KG1 (cell line): ENCODE results near the gene ADAMTSL2.

Source experiments
- DNase-seq: peaks from one replicate; lab custom pipeline; 2025; lab: John Stamatoyannopoulos, UW

Gene ADAMTSL2

DNA sequence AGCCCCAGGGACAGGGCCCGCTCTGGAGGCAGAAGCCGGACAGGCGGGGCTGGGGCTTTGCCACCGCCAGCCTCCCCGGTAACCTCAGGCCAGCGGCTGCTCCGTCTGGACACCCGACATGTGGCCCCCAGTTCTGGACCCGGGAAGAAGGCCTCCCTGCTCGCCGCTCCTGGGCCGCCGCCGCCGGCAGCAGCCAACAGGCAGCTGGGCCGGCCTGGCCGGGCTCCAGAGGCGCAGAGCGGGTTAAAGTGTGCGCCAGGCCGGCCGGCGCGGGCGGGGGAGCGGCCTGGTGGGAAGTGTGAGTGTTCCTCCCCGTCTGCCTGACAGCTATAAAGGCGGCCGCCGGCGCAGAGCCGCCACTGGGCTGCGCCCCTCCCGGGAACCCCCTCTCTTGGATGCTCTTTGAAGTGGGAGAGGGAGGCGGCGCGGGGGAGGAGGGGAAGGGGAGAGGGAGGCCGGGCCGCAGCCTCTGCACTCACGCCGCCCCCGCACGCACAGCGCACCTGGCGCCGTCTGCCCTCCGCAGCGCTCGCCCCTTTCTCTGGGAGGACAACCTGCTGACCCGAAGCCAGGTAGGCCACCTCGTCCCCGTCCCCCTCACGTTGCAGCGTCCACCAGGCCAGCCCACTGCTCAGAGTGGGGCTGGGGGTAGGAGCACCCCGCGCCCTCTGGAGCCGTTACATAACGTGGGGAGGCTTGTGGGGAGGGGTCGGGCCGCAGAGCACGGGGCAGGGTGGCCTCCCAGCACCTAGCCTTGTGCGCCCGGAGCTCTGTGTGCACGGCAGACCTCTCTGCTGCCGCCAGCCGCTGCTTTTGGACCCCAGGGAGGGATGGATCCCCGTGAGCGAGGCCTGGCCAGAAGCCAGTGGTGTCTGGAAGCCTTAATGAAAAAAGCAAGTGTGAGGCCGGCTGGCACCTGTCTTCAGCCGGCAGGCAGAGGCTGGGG is at the start of gene ADAMTSL2:
TSS of gene ADAMTSL2 (plus strand) at position 359 of the 946 bp plus-strand sequence. CDS start 2,009 bp downstream, outside the sequence.
- DNase-seq, result no peak

DNA sequence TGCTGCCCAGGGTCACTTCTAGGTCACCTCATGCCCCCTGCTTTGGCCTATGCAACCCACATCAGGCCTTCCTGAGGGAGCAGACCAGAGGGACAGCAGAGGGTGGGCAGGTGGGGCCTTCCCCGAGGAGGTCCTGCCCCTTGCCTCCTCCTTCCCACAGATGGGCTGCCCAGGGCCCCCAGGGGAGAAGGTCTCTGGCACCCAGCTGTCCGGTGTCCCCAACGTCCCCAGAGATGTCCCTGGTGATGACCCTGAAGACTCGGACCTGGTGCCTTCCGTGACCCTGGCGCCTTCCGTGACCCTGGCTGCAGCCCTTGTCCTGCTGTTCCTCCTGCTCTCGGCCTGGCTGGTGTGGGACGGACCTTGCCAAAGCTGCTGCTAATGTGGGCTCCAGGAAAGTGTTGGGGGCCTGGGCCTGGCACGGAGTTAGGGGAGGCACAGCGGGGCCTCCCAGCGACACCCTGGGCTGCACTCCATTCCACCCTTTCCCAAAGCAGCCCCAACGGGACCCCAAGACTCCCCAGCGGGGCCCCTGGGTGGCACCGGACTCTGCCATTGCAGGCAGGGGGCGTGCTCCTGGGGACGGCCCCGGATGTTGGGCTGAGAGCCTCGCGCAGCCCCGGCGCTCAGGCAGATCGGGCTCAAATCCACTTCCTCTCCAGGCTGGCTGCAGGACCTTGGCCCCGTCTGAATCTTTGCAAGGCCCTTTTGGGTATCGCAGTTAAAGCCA is 48.8 kb upstream of the ADAMTSL2 start:
- DNase-seq, result no peak

DNA sequence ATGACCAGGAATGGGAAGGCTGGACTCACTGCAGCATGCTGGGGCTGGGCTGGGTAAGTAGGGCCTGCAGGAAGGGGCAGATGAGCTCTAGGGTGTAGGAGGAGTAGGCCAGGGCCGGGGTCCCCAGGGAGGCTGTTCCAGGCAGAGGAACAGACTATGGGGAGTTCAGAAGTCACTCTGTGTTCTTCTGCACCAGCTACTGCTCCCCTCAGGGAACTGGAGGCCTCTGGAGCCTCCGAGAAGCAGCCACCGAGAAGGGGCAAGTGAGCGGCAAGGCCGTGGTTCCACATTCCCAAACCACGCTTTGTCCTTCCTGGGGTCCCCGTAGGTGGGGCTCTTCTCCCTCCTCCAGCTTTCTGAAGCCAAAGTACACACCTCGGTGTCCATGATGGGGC is 47.2 kb upstream of the ADAMTSL2 start:
- no peak for DNase-seq

DNA sequence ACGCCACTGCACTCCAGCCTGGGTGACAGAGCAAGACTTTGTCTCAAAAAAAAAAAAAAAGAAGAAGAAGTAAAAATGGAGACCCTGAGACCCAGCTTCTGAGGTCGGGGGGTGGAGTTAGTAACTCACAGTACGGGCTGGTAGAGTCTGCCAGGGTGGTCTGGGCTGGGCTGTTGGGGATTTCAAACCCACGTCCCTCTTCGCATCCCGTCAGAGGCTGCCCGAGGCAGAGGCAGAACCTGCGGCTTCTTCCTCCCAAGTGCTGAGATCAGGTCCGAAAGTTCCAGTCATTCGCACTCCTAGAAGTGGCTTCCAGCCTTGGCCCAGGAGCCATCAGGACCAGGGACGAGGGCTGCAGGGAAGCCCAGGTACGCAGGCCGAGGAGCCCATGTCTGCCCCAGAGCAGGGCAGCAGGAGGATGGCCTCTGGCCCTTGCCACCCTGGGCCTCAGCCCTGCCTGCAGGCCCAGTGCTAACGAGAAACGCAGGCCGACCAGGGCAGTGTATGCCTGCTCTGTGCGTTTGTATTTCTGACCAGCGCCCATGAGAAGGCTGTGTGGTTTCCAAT is 45.7 kb upstream of the ADAMTSL2 start:
- no peak for DNase-seq

DNA sequence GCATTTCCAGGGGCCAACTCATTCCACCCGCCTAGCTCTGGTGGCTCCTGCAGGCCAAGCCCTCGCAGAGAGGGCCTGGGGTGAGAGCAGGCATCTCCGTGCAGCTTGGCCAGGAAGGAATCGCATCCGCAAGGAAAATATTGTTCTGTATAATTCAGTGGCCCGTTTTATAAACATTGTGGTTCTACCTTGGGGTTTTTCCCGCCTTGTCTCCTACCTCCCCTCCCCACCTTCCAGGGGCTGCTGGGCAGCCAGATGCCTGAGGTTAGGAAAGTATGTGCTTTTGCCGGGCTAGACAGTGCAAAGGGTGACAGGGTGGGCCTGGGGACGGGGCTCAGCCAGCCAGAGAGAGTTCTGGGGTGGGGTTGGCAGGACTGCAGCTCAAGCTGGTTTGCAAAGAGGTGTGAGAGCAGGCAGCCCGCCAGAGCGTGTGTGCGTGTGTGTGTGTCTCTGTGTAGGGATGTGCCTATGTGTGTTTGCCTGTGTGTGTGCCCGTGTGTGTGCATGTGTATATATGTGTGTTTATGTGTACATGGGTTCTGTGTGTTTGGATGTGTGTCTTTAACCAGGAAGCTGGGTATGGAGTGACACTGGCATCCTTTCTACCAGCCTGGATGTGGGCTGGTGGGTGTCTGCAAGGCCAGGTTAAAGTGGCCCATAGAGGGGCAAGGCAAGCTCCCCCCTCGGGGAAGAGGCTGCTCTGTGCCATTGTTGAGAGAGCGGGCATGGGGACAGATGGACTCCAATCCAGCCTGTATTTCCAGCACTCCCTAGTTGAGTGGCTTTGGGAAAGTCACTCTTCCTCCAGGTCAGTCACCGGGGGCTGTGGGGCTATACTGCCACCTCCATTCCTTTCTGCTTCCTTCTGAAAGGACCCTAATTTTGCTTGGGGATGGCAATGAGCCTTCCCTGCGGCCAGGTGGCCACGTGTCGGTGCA is 45.0 kb upstream of the ADAMTSL2 start:
- no peak for DNase-seq

DNA sequence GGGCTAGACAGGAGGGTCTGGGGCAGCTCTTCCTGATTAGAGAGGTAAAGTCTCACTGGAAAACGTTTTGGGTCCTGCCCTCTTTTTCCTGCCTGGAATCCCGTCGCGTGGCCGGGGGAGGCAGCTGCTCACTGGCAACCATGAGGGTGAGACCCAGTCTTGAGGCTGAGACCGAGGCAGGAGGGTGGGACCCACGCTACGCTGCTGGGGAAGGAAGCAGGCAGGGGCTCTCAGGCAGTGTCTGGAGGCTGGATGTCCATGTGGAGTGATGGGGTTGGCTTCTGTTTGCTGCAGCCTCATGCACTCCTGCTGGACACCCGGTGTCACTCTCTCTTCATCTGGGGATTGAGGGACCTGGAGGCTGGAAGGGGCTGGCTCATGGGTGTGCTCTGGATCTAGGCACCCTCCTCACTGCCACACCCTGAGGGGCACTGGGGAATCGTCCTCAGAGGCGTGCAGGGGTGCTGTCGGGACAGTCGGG is 44.3 kb upstream of the ADAMTSL2 start:
- no peak for DNase-seq

DNA sequence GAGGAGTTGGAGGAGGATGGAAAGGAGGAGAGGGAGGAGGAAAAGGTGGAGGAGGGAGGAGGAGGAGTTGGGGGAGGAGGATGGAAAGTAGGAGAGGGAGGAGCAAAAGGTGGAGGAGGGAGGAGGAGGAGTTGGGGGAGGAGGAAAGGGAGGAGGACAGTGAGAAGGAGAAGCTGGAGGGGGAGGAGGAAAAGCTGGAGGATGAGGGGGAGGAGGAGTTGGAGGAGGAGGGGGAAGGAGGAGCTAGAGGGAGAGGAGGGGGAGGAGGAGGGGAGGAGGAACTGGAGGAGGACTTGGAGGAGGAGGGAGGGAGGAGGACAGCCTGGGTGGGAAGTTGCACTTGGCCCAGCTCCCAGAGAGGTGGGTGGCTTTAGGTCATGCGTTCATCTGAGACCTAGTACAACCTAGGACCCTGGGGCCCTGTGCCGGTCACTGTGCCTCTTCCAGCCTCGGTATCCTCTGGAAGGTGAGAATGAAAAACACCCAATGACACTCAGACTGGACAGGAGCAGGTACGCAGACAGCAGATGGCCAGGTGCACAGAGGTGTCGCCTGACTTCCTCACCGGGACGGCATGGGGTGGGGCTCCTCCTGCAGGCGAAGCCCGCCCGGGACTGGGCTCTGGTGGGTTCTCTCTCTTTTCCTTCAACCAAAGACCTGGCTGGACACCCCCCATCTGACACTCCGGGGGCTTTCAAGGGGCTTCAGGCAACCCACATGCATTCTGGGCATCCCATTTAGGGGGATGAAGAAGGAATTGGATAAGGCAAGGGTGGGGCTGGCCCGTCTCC is 43.4 kb upstream of the ADAMTSL2 start:
- DNase-seq, result no peak

DNA sequence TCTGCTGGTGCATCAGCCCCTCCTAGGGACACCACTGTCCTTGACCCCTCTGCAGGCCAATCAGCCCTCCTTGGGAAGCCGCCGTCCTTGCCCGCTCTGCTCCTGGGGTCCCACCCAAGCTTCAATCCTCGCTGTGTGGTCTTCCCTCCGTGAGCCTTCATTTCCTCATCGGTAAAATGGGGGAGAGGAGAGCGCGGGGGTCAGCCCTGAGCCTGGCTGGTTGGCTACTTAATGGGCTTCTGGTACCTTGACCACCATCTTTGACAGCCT is 42.9 kb upstream of the ADAMTSL2 start:
- no peak for DNase-seq

DNA sequence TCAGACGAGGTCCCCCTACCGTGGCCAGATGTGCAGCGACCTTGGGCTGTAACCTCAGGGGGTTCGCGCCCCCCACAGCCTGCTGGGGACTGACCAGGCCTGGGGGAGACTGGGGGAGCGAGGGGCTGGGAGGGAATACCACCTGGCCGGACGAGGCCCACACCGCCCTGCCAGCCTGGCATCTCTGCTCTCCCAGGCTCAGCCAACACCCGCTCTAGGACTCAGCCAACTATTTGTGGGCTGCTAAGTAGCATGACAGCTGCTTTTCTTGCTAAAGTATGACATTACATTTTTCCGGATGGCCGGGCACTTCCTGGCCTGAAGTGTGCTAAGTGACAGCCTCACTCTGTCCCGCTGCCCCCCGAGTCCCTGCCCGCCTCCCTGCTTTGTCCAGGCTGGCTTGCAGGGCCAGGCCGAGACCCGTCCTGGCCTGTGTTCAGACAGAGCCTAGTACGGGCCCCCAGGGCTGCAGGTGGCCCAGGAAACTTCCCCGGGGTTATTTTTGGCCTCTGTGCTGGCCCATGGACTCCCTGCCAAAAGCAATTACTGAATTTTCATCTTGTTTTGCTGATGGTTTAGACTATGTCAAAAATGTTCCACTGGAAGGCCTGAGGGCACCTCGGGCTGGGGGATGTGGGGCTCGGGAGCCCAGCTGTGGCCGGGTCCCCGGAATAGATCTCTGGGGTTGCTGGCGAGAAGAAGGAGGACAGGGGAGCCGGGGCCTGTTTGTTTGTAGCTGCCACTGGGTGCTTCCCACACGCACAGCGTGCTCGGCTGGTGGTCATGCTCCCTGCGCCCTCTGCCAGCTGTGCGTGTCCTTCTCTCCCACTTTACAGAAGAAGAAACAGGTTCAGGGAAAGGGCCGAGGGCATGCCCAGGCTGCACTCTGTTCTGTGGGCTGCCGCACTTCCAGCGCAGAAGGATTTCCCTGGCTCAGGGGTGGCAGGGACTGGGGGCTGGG is 42.2 kb upstream of the ADAMTSL2 start:
- DNase-seq, result no peak

DNA sequence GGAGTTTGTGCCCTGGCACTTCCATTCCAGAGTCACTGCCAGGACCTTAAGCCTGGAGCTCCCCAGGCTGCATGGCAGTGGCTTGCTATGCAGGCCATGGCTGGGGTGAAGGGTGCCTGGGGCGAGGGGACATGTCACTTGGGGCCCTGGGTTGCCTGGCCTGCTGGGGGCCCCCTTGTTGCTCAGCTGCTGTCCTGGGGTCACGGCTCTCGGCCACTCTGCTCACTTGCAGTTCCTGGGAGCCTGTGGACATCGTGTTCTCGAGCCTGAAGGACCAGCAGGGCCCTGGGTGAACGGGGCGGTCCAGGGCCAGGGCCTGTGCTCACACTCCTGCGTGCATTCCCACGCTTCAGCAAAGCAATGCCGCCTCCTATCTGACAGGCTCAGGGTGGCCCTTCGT is 41.1 kb upstream of the ADAMTSL2 start:
- DNase-seq, result no peak

DNA sequence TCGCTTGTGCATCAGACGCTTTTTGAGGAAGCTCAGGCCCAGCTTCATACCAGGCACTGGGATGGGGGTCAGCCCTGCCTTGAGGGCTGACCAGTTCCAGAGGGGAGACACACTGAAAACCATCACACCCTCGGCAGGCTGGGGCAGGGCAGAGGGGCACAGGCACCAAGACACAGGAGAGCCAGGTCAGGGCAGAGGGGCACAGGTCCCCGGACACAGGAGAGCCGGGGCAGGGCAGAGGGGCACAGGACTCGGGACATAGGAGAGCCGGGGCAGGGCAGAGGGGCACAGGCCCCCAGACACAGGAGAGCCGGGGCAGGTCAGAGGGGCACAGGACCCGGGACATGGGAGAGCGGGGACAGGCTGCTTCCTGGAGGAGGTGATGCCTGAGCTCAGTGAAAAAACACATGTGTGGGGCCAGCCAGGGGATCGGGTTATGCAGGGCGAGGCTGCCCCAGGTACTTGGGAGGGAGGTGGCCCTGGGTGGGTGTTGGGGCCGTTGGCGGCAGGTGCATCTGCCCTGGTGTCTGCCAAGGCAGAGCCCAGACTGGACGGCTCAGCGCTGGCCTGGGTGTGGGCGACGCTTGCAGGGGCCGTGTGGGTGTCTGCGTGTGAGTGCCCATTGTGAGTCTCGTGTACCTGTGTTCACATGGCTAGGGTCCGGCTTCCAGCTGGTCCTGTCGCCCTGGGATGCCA is 40.5 kb upstream of the ADAMTSL2 start:
- DNase-seq, result no peak

DNA sequence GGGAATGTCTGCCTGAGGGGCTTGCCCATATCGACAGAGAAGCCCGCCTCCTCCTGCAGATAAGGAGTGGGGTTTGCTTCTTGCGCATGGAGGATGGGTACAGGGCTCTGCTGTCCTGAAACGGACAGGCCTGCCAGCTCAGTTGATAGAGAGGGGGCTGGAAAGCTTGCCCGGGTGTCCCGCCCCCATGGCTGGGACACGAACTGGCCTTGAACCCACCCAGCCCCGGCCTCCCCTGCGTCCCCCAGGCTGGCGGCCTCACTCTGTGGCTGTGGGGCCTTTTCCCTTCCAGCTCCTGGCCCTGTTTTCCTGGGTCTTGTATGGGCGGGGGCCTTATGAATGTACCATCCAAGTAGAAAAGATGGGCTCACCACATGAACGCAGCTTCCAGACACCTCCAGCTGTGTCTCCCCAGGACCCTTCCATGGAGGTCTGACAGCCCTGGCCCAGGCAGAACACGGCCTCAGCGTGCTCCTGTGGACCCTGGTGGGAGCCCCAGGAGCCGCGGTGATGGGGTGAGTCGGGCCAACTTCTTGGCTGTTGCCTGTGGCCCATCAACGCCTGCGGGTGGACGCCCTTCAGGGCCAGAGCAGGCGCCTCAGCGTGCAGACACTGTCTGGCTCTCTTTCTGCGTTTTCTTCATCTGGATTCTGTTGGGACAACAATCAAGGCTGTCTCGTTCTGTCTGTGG is 39.7 kb upstream of the ADAMTSL2 start:
- no peak for DNase-seq

DNA sequence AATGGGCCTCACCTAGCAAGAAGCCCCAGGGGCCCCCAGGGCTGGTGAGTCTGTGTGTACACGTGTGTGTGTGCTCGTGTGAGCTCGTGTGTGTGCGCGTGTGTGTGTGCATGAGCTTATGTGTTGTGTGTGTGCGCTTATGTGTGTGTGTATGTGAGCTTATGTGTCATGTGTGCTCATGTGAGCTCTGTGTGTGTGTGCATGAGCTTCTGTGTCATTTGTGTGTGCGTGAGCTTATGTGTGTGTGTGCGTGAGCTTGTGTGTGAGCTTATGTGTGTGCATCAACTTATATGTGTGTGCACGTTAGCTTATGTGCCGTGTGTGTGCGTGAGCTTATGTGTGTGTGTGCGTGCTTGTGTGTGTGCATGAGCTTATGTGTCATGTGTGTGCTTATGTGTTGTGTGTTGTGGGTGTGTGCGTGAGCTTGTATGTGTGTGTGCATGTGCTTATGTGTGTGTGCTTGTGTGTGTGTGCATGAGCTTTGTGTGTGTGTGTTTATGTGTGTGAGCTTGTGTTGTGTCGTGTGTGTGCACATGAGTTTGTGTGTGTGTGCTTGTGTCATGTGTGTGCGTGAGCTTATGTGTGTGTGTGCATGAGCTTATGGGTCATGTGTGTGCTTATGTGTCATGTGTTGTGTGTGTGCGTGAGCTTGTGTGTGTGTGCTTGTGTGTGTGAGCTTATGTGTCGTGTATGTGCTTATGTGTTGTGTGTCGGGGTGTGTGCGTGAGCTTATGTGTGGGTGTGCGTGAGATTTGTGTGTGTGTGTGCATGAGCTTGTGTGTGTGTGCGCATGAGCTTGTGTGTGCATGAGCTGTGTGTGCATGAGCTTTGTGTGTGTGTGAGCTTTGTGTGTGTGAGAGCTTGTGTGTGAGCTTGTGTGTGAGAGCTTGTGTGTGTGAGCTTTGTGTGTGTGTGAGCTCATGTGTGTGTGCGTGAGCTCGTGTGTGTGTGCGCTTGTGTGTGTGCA is 38.9 kb upstream of the ADAMTSL2 start:
- no peak for DNase-seq

DNA sequence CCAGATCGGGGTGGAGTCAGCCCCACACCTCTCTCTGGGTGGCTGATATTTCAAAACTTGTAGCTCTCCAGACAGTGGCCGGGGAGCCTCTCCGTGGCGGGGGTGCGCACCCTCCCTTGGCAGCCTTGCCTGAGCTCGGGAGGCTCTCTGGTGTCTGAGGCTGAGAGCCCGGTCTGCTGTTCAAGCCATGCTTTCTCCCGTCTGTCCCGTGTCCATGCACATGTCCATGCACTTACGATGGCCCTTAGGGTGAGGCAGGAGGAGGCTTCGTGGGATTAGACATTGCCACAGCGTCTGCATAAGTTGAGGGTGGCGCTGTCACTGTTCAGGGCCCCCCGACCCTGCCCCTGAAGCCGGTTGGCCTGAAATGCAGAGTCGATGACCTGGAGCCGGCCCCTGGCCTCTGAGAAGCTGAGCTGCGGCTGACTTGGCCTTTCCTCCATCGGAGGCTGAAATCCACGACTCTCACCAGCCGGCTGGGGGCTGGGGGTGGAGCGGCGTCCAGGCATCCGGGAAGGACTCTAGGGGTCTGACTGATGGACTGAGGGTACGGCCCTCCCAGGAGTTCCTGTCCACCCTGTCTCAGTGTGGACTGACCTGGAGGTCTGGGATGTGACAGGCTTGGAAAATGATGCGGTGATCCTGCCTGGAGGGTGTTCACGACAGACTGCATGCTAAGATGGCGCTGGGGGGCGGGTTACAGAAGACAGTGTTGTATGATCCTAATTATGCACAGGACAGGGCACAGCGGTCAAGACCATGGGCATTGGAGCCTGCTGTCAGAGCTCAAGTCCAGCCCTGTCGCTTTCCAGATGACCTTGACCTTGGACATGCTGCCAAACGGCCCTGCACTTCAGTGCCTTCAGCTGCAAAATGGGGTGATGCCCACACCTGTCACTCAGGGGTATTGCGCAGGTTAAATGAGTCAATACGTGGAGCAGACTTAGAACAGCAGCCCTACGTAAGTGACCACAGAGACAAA is 37.4 kb upstream of the ADAMTSL2 start:
- no peak for DNase-seq

DNA sequence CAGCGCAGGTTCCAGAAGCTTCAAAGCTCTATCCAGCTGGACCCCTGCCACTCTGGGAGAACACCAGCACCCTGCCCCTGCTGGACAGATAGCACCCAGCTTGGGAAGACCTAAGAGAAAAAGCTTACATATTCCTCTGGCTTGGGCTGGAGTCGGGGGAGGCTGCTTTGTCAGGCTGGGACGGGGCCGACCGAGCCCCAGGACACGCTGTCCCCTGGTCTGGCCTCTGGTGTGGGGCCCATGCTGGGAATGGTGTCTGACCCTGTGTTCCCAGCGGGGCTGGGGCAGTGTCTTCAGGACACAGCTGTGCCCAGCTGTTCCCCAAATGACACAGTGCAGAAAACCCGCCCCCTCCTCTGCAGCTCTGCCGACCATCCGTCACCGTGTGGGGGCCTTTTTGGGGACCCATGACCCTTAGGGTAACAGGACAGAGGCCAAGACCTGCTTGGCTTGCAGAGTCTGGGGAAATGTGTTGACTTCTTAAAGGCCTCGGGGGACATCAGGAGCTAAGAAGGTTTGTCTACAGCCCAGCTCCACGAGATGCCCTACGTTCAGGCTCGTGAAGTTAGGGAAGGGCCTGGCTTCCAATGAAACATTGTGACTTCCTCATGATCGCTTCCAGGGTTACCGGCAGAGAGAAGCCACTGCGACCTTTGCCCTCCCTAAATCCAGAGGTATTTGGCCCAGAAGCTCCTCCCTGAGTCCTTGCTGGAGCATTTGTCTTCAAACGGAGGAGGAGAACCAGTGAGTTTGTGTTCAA is 35.2 kb upstream of the ADAMTSL2 start:
- DNase-seq, result no peak
